Panc1 (cell line): Measurements from ENCODE around the gene CACNA1C.

Experiments used
- POLR2AphosphoS5 ChIP-seq: IDR thresholded peaks from 2 replicates; pipeline ENCODE4 v1.6.1; 2012; ENCODE audit warnings: mild to moderate bottlenecking, low read depth, low read length, moderate library complexity
- TF ChIP-seq, protein P1 (sequence below): fragments of 450-650 bp; IDR thresholded peaks from 2 replicates; pipeline ENCODE4 v1.5.1; 2017; ENCODE audit warnings: mild to moderate bottlenecking

DNA sequence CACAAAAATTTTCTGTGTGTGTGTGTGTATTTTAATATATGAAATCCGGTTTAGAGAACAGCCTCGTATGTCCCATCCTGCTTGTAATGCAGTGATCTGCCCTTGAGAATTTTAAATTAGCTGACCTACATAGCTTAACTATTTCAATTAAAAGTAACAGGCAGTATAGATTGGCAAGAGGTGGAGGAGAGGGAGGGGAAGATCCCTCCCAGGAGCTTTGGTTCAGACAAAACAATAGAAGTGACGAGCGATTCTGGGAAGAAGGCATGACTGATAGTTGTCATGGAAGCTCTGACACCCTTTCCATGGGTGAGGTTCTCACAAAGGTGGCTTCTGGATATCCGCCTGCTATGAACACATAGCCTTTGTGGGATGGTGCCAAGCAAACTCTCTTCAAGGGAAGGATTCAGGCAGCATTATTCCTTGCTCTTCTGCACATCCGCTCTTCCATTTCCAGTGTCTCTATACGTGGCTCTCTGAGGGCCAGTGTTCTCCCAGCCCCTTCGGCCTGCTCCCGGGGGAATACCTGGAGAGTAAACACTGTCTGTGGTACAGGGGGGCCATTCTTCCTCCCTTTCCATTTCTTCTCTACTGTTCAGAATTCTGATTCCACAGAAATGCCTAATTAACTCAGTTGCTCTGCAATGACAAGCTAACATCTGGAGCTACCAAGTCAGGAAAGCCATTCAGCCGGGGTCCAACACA is 182.0 kb downstream of the CACNA1C start:
- TF ChIP-seq, protein P1, sequence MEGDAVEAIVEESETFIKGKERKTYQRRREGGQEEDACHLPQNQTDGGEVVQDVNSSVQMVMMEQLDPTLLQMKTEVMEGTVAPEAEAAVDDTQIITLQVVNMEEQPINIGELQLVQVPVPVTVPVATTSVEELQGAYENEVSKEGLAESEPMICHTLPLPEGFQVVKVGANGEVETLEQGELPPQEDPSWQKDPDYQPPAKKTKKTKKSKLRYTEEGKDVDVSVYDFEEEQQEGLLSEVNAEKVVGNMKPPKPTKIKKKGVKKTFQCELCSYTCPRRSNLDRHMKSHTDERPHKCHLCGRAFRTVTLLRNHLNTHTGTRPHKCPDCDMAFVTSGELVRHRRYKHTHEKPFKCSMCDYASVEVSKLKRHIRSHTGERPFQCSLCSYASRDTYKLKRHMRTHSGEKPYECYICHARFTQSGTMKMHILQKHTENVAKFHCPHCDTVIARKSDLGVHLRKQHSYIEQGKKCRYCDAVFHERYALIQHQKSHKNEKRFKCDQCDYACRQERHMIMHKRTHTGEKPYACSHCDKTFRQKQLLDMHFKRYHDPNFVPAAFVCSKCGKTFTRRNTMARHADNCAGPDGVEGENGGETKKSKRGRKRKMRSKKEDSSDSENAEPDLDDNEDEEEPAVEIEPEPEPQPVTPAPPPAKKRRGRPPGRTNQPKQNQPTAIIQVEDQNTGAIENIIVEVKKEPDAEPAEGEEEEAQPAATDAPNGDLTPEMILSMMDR: no peak
- no peak for TF ChIP-seq POLR2AphosphoS5
